ENCODE results near the gene CD52.

CD52 gene

GRCh38 chr1:26352338-26352679, 34.6 kb downstream of the CD52 start:
- in situ Hi-C loops (cut with MboI; ENCODE audit: low sequenced_read_pairs): no loop called here

DNA sequence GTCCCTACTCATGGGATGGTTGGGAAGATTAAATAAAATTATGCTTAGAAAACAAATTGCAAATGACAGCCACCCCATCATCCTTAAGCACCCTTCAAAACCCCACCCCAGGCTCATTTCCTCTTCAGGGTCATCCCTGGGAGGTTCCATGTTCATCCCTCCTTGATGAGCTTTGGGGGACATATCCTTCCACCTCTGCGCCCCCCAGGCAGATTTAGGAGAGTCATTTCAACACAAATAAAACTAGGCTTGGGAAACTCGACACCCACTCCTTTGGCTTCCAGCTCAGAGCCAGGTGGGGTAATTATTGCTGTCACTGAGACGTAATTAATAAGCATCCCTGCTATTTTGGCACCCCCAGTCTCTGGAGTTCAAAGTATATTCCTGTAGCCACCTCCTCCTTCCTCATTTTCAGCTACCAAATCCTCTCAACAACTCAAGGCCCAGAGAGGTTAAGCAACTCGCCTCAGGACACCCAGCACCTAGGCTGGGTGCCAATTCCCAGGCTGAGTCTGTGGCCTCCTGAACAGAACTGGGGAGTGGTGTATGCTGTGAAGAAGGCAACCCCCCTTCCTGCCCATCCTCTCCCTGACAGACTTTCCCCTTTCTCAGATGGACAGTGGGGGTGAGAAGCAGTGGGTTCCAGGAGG, 35.6 kb downstream of the CD52 start:
- in situ Hi-C loops (cut with MboI; ENCODE audit: low sequenced_read_pairs): no loop called here

DNA sequence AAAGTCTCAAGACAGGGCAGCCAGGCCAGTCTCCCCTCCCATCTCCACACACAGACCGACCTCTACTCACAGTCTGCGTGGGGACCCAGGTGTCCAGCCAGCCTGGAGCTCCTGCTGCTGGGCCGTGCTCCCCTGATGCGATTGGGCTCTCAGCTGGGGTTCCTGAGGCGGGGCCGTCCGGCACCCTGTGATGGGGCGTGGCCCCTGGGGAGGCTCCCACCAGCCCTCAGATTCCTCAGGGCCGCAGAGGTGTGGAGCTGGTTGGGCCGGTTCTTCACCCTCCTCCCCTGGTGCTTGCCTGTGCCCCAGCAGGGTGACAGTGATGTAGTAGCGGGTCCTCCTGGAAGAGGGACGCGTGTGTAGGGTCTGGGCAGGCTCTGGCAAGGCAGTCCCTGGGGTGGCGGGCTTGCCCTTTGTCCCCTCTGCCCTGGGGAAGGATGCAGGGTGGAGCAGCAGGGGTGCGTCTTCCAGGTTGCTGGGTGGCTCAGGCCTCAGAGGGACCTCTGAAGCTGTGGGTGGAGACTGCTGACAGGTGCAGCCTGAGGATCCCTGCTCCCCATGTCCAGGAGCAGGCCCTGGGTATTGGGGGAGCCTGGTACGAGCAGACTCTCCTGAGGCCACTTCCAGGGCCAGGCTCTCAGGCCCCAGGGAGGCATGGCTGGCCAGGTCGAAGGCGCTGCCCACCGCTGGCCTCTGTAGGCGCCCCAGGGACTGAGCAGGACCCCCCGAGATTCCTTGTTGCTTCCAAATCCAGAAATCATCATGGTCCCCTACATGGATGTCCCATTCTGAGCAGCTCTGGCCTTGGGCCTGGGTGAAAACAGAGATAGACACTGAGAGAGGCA, 36.4 kb downstream of the CD52 start, which contains the start of gene CRYBG2:
Gene CRYBG2, minus strand, starts transcription at position 155 of the 845 bp plus-strand sequence. CDS start 7,473 bp downstream, outside the sequence.
- in situ Hi-C loops (cut with MboI; ENCODE audit: low sequenced_read_pairs): no loop called here

GRCh38 chr1:26354972-26355371, 37.2 kb downstream of the CD52 start:
- in situ Hi-C loops (cut with MboI; ENCODE audit: low sequenced_read_pairs): no loop called here

DNA sequence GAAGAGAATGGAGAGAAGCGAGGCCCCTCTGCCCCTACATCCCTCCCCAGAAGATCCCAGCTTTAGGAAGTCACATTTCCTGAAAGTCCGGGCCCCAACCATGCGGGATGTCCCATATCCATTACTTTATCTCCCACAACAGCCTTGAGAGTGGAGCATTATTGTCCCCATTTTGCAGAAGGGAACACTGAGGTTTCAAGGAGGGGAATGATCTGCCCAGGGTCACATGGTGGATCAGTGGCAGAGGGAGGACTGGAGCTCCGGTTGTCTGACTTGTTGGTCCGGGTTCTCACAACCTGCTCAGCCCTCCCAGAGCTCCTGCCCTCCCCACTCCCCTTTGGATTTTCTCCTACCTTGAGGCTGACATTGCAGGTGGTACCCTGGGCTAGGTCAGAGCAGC, 38.3 kb downstream of the CD52 start:
- in situ Hi-C loops (cut with MboI; ENCODE audit: low sequenced_read_pairs): no loop called here

- in situ Hi-C loops (cut with MboI; ENCODE audit: low sequenced_read_pairs): no loop called here
Observed at GRCh38 chr1:26357121-26357602, 39.4 kb downstream of the CD52 start.

GRCh38 chr1:26358411-26359384, 40.9 kb downstream of the CD52 start:
- in situ Hi-C loops (cut with MboI; ENCODE audit: low sequenced_read_pairs): no loop called here

GRCh38 chr1:26359981-26360806, 42.4 kb downstream of the CD52 start:
- in situ Hi-C loops (cut with MboI; ENCODE audit: low sequenced_read_pairs): no loop called here

GRCh38 chr1:26360807-26361604, 43.2 kb downstream of the CD52 start:
- in situ Hi-C loops (cut with MboI; ENCODE audit: low sequenced_read_pairs): no loop called here

DNA sequence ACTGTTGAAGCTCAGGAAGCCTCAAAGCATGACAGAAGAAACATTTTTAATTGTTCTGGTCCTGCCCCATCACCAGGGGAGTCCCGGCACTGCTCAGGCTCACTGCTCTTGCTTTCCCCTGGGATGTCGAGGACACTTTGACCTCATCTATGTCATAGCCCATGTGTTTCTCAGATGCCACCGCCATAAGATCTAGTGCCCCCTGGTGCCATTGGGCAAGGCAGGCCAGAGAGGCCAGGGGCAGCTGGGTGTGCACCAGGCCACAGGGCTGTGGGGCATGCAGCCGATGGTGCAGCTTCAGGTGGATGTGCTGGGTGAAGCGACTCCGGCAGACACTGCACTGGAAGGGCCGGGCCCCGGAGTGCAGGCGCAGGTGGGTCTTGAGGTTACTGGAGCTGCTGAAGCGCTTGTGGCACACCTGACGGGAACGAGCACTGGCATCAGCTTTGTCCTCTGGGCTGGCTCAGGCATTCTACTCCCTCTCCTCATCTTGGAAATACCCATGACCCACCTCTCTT, 43.9 kb downstream of the CD52 start:
- in situ Hi-C loops (cut with MboI; ENCODE audit: low sequenced_read_pairs): no loop called here

DNA sequence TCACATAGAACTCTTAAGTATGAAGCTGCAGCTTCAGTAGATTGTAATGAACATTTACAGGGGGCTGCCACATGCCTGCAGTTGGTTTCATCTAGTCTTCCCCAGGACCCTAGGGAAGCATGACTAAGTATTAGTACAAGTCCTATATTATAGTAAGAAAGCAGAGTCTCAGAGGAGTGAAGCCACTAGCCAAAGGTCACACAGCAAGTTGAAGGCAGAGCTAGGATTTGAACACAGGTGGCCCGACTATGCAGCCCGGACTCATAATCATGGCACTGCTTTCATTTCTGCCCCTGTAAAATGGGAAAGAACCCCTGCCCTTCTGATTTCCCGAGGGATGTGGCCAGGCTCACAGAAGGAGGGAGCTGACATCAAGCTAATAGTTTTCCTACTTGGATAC, 44.6 kb downstream of the CD52 start:
- in situ Hi-C loops (cut with MboI; ENCODE audit: low sequenced_read_pairs): no loop called here

DNA sequence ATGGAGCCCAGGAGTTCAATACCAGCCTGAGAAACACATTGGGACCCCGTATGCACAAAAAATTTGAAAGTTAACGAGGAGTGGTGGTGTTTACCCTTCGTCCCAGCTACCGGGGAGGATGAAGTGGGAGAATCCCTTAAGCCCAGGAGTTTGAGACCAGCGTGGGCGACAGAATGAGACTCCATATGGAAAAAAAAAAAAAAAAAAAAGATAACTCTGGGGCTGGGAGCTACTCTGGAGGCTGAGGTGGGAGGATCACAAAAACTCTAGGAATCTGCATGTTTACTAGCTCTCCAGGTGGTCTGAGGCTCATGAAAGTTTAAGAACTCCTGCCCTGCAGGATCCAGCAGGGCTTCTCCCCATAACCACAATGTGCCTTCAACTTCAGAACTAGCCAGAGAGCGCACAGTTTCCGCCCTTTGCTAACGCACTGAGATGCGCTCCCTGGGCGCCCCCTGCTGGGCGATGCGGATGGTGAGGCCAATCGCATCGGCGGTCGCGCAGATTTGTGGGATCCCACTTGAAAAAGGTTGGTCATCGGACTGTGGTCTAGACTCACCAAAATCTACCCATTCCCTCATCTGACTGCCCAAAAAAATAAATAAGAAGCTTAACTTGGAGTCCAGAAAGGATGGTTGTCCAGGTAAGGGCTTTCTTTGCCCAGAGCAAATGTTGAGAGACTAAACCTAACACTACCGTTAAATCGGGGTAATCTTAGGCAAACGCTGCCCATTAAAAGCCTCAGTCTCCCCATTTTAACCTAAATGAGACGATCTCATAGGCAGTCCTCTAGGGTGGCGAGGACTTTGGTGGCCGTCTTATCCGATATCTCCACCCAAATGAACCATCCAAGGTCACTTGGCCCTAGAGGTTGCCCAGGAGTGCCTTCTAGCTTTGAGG, 46.0 kb downstream of the CD52 start:
- in situ Hi-C loops (cut with MboI; ENCODE audit: low sequenced_read_pairs): no loop called here

DNA sequence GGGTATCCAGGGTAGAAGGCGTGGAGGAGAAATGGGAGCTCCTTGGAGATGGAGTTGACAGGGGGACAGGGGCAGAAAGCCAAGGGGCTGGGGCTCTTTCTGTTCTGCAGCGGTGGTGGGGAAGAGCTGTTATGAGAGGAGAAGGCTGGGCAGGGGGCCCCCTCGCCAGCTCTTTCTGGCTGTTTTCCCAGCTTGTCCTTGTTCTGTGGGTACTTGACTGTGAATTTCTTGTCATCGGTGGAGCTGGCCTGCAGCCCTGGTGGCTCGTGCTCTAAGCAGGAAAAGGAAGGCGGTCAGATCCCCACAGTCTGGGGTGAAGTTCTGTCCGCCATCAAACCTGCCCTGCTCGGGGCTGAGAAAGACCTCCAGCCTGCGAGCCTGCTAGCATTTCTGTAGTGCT, 47.2 kb downstream of the CD52 start:
- in situ Hi-C loops (cut with MboI; ENCODE audit: low sequenced_read_pairs): no loop called here

GRCh38 chr1:26367441-26367840, 49.7 kb downstream of the CD52 start:
- in situ Hi-C loops (cut with MboI; ENCODE audit: low sequenced_read_pairs): no loop called here

DNA sequence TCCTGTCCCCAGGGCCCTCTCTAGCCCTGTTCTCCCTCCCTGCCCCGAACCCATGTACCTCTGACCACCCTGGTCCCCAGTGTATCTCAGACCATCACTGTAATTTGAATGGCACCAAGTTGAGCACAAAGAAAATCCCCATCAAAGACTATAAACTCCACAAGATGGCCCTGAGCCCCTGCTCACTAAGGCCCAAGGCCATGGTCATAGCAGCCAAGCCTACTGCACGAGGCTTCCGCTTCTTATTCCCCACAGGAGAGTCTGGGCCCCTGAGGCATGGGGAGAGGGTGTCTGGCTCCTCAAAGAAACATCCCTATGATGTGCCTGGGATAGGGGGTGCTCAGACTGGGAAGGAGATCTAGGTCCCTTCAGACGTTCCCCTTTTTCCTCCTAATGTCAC, 50.2 kb downstream of the CD52 start:
- in situ Hi-C loops (cut with MboI; ENCODE audit: low sequenced_read_pairs): no loop called here

GRCh38 chr1:26368486-26368885, 50.7 kb downstream of the CD52 start:
- in situ Hi-C loops (cut with MboI; ENCODE audit: low sequenced_read_pairs): no loop called here

Data from HL-60/S4 (cell line).